Measurements from ENCODE around the gene MRPS7.
A peak's percentile ranks its signal among the peaks of the same experiment; 100 is the strongest.

MRPS7 gene

GRCh38 chr17:75313941-75314551, 52.4 kb downstream of the MRPS7 start:
- DNase-seq, result peak in 3 of 14 donors; percentile 30 to 47 (median 35)

- DNase-seq, result no peak
These were observed 54.0 kb downstream of the MRPS7 start for GRCh38 chr17:75315541-75316243.
